Renal cortex interstitium (tissue), 11 donors: ENCODE results near the gene CCDC24. TPM values are rescaled to one million over a fixed set of nuclear protein-coding genes. Genes with fewer than 3 reads are reported as not detected.
A peak's percentile ranks its signal among the peaks of the same experiment; 100 is the strongest.

Experiments
- DNase-seq, 11 donors: peaks; one replicate each; pipeline ENCODE4 v3.0.0-alpha.2; 2013; ENCODE audit warnings: low read depth in 9 of 11, low spot score in 4 of 11; ENCODE audit errors: extremely low read depth in 1 of 11
- polyA plus RNA-seq, 3 donors: library from polyadenylated mRNA; unstranded; fragments of 120-200 nt; gene quantifications; one replicate each; pipeline ENCODE4 v1.2.1, GENCODE V29; 2013; ENCODE audit not compliant: insufficient read length in 3 of 3

CCDC24 gene
- polyA plus RNA-seq, 3 donors, result 14.6 to 27.6 (median 19.3) TPM

DNA sequence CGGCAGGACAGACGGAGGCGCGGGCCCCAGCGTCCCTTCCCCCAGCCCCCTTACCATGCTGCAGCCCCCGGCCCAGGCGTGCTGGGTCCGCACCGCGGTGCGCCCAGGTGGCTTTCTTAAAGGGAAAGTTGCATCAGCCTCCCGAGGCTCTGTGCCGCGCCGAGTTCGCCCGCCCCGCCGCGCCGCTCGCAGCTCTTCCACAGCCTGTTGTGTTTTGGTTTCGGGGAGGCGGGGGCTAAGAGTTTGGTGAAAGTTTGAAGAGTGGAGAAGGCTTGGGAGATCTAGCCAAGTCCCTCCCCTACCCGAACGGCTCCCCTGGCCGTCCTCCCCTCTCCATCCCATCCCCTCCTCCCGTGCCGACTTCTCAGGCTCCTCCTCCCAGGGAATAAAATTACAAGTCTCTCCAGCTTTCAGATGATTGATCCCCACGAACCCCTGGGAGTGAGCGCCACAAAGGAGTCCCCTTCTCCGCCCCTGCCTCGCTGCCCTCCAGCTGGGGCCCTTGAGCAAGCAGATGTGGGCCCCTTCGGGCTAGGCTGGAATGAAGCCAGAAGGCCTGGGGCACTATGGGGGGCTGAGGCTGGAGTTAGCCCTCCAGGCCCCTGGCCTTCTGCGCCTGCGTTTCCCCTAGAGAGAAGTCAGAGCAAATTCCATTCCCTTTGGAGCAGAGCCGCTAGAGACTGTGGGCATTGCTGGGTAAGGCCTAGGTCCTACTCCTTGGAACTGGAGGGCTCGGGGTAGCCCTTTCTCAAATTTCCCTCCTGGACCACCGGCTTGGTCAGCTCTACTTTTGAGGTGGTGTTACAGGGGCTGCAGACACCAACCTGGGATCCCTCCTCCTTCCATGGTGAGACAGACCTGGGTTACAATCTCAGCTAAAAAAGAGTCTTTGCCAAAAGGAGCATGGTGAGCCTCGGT is 40.1 kb downstream of the CCDC24 start, which contains the start of gene SLC6A9:
Gene SLC6A9 (minus strand): TSS at position 211 of the 918 bp plus-strand sequence. CDS start 7,185 bp downstream, outside the sequence.
- peak in 9 of 11 donors; percentile 51 to 73 (median 59) for DNase-seq

- DNase-seq, result no peak
These were observed 40.9 kb downstream of the CCDC24 start for GRCh38 chr1:44032170-44032790.

DNA sequence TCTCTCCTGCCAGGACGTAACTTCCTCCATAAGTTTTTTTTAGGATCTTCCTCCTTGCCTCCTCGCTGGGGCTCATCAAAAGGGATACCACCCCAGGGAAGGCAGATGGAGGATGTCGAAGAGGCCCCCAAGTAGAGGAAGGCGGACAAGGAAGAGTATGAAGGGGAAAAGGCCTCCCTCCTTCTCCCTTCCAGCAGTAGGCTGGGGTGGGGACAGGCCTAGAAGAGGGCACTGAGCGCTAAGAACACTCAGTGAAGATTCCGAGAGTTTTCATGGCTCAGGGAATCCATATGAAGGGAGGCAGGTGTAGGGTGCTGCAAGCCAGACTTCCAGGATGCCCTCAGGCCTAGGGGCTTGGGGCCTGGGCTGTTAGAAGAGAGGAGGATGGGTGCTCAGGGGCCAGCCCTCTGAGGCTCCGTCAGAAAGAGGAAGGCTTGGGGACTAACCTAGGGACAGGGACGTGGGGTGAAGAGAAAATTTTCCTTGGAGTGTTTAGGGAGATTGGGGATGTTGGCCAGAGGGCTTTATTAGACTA is 41.7 kb downstream of the CCDC24 start:
- no peak for DNase-seq

GRCh38 chr1:44033756-44034155 is 42.4 kb downstream of the CCDC24 start:
- no peak for DNase-seq

- DNase-seq, result no peak
These were observed 43.0 kb downstream of the CCDC24 start for GRCh38 chr1:44034423-44034822.

DNA sequence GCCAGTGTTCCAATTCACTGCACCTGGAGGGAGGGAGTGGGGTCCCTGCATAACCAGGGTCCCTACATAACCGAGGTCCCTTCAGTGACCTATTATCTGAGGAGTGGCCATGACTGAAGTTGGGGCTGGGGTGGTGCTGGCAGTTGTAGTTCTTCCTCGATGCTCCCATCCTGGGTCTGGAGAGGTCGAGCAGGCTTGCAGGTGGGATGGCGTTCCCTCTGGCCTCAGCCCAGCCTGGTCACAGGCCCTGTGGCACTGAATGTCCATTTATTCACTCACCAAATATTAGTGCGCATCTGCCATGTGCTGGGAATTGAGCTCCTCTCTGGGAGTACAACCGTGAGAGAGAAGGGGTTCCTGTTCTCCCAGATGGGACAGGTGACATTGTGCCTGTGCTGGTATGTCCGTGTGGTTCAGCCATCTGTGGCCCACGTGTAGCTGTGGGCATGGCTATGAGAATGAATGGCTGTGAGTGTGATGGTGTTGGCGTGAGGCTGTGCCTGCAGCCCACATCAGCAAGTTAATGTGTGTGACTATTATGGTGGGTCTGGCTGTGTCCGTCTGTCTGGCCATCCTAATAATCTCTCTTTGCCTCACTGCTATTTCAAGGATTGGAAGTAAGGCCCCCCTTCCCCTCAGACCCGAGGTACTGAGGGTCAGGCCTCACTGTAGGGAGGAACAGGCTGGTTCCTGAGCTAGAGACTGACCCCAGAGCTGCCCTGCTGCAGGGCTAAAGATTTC is 43.7 kb downstream of the CCDC24 start:
- DNase-seq, result no peak

DNA sequence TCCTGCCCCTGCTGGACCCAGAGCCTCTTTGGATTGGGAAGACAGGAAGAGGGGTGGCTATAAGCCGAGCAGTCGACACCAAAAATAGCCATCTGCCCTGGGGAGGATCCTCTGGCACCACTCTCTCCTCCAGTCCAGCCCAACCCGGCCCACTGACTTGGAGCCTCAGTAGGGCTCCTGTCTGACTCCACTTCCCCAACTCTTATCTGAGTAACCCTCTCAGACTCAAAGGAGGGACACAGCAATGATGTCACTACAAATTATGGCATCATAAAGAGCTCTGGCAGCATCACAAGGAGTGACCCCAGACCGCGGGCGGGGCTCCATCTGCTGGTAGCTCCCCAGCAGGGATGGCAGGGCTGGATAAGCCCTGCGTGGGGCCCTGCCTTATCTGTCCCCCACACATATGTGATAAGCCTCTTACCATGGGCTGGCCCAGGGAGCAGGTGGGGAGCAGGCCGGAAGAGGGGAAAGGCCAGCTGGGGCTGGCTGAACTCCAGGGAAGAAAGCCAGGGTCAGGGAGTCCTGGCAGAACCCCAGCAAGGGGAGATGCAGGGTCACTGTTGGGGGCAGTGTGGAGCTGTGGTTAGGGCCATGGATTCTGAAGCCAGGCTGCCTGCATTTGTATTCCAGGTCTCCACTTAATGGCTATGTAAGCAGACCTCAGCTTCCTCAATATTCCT is 44.5 kb downstream of the CCDC24 start:
- no peak for DNase-seq

DNA sequence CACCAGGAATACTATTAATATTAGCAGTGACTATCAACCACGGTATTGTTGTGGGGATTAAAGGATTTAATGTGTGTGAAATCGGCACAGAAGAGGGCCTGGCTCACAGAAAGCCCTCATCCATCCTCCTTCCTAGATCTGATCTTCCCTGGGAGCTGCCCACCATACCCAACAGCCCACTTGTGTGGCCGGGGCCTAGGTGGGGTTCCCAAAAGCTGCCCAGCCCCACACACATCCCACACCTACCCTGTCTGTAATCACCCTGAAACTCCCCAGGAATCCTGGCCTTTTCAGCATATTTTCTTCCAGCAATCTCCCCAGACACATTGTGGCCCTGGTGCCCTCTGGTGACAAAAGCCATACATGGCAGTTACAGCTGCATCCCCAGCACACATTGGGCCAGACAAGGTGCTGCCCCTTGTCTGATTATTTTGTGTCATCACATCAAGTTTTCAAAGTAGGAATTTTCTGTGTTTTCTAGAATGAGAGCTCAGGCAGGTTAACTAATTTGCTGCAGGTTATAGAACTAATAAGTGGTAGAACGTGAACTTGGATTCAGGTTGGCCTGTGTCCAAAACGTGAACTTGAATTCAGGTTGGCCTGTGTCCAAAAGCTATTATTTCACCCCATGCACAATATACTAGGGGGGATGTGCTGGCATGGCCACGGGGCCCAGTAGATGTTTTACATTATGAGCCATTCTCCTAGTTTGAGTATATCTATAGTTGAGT is 45.2 kb downstream of the CCDC24 start:
- DNase-seq, result peak in 5 of 11 donors; percentile 37 to 65 (median 41)

GRCh38 chr1:44037154-44037553 is 45.8 kb downstream of the CCDC24 start:
- no peak for DNase-seq

DNA sequence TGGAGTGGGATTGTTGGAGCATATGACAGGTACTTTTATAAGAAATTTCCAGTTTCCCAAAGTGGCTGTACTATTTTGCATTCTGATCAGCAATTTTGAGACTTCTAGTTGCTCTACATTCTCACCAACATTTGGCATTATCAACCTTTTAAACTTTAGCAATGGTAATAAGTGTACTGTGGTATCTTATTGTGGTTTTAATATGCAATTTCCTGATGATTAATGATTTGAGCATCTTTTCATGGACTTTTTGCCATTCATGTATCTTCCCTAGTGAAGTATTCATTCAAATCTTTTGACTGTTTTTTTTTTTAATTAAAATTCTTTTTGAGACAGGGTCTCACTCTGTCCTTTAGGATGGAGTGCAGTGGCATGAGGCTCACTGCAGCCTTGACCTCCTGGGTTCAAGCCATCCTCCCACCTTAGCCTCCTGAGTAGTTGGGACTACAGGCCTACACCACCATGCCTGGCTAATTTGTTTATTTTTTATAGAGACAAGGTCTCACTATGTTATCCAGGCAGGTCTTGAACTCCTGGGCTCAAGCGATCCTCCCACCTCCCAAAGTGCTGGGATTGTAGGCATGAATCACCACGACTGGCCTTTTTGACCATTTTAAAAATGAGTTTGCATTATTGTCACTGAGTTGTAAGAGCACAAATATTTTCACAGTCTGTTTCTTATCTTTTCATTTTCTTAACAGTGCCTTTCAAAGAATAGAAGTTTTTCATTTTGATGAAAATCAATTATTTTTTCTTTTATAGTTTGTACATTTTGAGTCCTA is 47.7 kb downstream of the CCDC24 start:
- DNase-seq, result no peak

DNA sequence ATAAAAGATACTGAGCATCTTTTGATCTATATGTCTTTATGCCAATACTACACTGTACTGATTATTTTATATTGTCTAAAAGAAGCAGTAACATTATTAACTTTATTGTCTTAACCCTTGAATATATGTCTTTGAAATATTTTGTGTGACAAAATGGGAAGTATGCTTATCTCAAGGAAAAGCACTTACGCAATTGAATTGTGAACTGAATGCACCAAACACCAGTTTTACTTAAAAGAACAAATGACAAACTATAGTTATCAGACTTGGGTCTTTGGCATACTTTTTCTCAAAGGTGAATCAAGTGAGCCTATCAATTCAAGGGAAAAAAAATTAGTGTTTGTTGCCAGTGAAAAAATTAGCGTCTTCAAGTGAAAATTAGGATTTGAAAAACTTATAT is 49.0 kb downstream of the CCDC24 start:
- DNase-seq, result no peak

DNA sequence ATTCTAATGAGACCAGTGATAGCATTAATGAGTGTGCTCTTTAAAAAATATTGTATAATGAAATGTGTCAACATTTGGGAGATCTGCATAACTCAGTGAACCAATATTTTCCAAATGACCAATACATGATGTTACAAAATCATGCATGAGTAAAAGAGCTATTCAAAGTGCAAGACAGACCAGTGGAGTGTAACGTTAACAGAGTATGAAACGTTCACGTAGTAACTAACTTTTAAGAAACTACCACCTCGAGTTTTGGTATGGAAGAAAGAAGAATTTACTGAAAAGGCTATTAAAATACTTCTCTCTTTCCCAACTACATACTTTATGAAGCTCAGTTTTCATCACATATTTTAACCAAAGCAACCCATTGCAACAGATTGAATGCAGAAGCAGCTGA is 49.4 kb downstream of the CCDC24 start:
- no peak for DNase-seq

- DNase-seq, result no peak
These were observed 52.0 kb downstream of the CCDC24 start for GRCh38 chr1:44043176-44044070.

DNA sequence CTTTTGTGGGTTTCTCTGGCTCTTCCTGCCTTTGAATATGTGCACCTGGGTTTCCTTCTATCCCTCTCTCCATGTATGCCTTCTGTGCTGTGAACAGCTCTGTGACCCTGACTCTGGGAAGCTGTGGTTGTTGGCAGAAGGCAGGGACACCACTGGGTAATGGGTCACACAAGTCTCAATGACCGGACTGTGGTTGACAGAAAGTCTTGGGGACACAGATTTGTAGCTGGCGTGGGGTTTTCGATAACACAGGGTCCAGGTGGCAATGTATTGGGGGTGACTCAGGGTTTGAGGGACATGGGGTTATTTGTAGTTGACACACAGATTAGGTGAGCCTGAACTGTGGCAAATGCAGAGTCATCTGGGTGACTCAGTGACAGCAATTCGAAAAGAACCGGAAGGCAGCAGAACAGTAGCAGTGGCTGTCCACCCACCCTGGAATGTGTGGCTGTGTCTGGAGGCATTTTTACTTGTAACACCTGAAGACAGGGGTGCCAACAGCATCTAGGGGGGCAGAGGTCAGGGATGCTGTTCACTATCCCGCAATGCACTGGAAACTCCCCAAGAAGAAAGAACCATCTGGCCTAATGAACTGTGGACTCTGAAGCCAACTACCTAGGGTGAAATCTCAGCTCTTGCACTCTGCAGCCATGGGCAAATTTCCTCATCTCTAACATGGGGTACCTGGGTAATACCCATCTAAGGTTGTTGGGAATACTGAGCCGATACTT is 52.8 kb downstream of the CCDC24 start:
- no peak for DNase-seq

DNA sequence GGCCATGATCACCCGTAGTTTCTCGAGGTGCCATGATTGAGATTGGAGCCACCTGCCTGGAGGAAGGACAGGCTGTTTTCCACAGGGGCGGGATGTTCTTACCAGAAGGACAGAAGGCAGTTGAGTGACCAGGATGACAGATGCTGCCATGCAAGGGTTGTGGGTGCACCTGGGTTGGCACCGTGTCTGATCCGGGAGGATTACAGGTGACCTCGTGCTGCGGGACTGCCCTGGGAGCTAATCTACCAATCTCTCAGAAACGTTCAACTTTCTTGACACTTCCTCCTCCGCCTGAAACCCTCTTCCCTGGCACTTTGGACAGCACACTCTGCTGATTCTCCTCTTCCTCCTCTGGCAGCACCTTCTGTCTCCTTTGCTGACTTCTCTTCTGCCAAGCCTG is 53.7 kb downstream of the CCDC24 start:
- no peak for DNase-seq
